Measurements from ENCODE around the gene CTAGE4.
"Not testable (repeated sequence)": the region's sequence is repeated elsewhere in the genome, so short reads cannot be mapped to it uniquely, and the experiment has no call there.

The CTAGE4 gene

DNA sequence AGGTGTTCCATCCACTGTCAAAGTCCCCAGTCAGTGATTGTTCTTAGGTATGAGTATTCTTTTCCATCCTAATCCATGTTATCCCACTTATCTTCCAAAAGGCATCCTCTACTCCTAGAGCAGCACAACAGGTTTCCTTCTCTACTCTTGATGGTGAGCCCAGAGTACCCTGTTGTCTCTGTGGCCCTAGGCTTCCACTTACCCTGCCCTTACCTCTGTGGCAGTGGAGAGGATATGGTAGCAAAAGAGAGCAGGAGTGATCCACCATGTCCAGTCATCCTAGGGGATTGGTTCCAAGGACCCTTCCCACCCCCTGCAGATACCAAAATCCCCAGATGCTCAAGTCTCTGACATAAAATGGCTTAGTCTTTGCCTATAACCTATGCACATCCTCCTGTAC, 33.9 kb downstream of the CTAGE4 start:
- DNase-seq, result not testable (repeated sequence)

DNA sequence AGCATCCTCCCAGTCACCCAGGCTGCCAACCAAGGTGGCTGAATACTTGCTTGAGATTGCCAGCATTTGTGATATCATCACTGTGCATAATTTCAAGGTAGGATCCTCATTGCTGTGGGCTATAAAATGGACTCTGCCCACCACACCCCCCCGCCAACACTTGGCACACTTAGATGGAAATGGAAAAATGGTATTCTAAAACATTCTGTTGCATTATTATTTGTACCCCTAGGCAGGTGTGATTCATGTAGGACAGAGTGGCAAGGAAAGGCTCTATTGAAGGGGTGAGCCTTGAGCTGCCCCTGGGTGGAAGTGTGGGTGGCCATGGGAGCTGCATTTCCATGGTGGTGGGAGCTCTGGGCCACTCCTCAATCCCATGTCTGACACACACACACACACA, 35.3 kb downstream of the CTAGE4 start:
- DNase-seq, result not testable (repeated sequence)

DNA sequence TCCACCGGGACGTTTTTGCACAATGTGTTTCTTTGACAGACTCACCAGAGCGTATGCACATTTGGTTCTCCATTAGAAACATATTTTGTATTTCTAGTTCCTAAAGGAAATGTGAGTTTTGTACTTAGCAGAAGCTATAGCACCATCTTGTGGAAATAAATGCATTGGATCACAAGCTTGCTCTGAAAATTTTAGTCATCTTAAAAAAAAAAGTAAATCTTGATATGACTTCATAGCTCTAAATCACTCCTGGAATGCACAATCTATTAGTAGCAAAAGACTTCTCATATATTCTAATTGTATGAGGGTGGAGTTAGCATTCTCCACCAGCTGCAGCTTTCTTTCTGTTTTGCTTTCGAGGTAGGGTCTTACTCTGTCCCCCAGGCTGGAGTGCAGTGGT, 35.9 kb downstream of the CTAGE4 start:
- not testable (repeated sequence) for DNase-seq

DNA sequence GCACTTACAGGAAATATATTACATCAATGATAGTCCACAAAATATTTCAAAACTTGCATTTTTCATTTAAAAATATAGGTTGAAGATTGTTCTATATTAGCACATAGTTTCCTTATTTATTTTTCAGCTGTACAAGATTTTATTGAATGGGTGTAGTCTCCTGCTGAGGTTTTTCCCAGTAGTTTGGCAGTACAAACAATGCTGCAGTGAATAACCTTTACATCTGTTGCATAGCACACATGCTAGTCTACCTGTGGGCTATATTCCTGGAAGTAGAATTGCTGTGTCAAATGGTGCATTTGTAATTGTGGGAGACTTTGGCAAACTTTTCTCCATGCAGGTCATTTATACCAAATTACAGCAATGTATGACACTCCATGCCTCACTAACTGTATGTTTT, 37.3 kb downstream of the CTAGE4 start:
- not testable (repeated sequence) for DNase-seq

DNA sequence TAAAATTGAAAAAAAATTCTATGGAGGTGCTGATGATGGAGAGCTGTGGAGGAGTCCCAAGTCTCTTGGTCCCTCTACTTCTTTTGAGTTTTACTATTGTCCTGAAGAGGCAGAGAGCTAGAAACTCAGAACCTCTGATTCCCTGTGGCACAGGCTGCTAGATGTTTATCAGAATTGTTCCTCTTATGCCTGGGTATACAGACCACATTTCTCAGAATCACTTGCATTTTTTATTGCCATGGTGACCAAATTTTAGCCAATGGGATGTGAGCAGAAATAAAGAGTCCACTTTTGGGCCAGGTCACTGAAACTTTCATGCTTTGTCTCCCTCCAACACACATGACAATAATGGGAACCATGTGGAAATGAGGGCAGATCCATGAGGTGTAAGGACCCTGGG, 40.4 kb downstream of the CTAGE4 start:
- DNase-seq, result not testable (repeated sequence)

DNA sequence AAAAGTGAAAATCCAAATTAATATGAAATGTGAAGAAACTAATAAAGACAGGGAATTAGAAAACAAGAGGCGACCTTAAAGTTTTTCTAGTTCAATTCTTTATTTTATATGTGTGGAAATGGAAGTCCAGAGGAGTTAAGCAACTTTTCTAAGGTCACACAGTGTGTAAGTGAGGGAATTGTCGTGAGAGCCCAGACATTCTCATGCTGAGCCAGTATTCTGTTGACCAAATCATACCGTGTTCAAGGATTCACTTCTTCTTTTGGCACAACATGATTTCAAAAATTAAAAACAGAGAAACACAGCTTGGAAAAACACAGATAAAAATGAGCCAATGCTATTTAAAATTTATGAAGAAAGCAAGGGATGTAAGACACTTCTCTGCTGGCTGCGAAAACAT, 43.6 kb downstream of the CTAGE4 start:
- DNase-seq, result not testable (repeated sequence)

DNA sequence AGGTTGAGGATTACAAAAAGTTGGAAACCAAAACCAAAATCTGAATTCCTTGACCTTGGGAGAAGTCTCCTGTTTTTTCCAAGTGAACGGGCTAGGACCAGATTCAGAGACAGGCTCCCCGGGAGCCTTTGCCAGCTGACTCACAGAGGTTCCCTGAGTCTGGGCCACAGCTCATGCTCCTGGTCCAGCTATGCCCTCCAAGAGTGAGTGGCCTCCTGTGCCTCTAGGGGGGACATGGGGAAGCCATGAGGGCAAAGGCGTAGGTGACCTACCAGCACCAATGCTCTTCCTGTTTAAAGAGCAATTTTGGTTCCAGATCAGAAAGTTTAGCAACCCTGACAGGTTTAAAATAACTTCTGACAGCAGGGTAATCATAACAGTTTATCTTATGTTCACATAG, 45.5 kb downstream of the CTAGE4 start:
- DNase-seq, result not testable (repeated sequence)

DNA sequence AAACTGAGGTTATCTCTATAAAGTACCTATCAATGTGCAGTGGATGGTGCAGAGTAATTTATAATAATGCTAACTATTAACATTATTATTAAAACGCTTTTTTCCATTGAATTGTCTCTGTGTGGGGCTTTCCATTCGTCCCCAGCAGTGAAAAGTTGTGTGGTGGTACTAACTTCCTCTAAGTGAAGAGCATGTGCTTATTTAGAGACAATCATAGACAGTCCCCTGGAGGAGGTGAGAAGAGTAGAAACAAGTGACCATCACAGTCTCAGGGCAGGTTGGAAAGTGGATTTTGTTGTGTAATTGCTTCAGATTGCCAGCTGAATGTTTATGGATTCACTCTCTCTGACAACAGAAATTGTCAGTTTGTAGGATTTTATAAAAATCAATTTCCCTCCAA, 47.8 kb downstream of the CTAGE4 start:
- not testable (repeated sequence) for DNase-seq

DNA sequence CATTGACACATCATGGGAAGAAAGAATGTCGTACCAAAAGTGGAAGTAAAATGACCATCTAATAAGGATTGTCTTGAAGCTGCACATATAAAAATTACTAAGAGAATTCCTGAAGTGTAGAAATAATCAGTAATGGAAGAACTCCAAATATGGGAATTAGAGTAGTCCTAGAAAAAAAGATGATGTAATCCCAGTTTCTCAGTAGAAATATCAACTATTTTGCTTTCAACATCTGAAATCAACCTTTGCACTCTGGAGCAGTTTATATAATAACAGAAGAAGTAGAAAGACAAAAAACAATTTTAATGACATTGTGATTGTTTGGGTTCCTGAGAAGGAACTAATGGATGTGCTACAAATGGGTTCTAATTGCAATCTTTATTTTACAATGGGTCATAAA, 49.8 kb downstream of the CTAGE4 start:
- DNase-seq, result not testable (repeated sequence)

All from 8988T (cell line).